A673 (cell line): ENCODE data around the gene CREB5. TPM values are rescaled to one million over a fixed set of nuclear protein-coding genes. Genes with fewer than 3 reads are reported as not detected.

Experiments used
- BruUV-seq: library from RNA; stranded (reverse); fragments of 400-500 nt; replicated peaks from 2 replicates; lab custom pipeline; 2021; lab: Mats Ljungman, UMichigan
- CTCF ChIA-PET: fragments of 300-600 bp; sonication (Branson Sonifier 250); formaldehyde crosslinking; loops from one replicate; lab custom pipeline; 2022; ENCODE audit warnings: antibody characterized with exemption; lab: Charles Lee
- POLR2A ChIA-PET: fragments of 300-600 bp; sonication (Branson Sonifier 250); formaldehyde crosslinking; loops from one replicate; lab custom pipeline; 2022; ENCODE audit warnings: antibody characterized with exemption; ENCODE audit not compliant: low non-redundant PET; lab: Charles Lee
- DNase-seq: peaks from one replicate; pipeline ENCODE4 v3.0.0-alpha.2; 2015; ENCODE audit warnings: low spot score
- H3K27ac ChIP-seq: fragments of 200-600 bp; sonication (generic); 2 replicates; pipeline ENCODE4 v1.5.1; 2016; ENCODE audit warnings: mixed run types, low read depth, mild to moderate bottlenecking, mixed read lengths, antibody characterized with exemption, low read length; ENCODE audit not compliant: poor library complexity, severe bottlenecking
- H3K27me3 ChIP-seq: fragments of 200-600 bp; sonication (generic); replicated peaks from 2 replicates; pipeline ENCODE4 v1.6.1; 2017; ENCODE audit warnings: mixed run types, low read depth, mild to moderate bottlenecking, mixed read lengths, antibody characterized with exemption, low read length; ENCODE audit not compliant: insufficient read depth, poor library complexity
- H3K36me3 ChIP-seq: fragments of 200-600 bp; sonication (generic); 2 replicates; pipeline ENCODE4 v1.6.1; 2016; ENCODE audit warnings: mixed run types, mild to moderate bottlenecking, mixed read lengths, antibody characterized with exemption, low read length; ENCODE audit not compliant: insufficient read depth, poor library complexity, severe bottlenecking
- H3K4me1 ChIP-seq: fragments of 200-600 bp; sonication (generic); 2 replicates; pipeline ENCODE4 v1.6.1; 2017; ENCODE audit warnings: mixed run types, mild to moderate bottlenecking, mixed read lengths, antibody characterized with exemption, low read length; ENCODE audit not compliant: insufficient read depth, poor library complexity, severe bottlenecking
- H3K4me3 ChIP-seq: fragments of 200-600 bp; sonication (generic); 2 replicates; pipeline ENCODE4 v1.5.1; 2016; ENCODE audit warnings: low read depth, mixed run types, mild to moderate bottlenecking, mixed read lengths, low read length; ENCODE audit not compliant: poor library complexity, severe bottlenecking
- H3K9me3 ChIP-seq: fragments of 200-600 bp; sonication (generic); 2 replicates; pipeline ENCODE4 v1.6.1; 2016; ENCODE audit warnings: mixed run types, low read depth, mild to moderate bottlenecking, mixed read lengths, antibody characterized with exemption, low read length; ENCODE audit not compliant: poor library complexity, severe bottlenecking
- EZH2 ChIP-seq: fragments of 200-600 bp; sonication (generic); IDR thresholded peaks from 2 replicates; pipeline ENCODE4 v1.6.1; 2017; ENCODE audit warnings: borderline replicate concordance, low read depth, mild to moderate bottlenecking, mixed read lengths, antibody characterized with exemption, low read length; ENCODE audit not compliant: poor library complexity, severe bottlenecking
- intact Hi-C: fragments of 100-400 bp; cut with micrococcal nuclease; formaldehyde crosslinking; loops from one replicate; pipeline ENCODE4 v1.10.0; 2022; ENCODE audit not compliant: unreplicated experiment
- total RNA-seq: library from RNA; stranded (reverse); gene quantifications from 2 replicates; pipeline ENCODE4 v1.2.3, GENCODE V29; 2021
- TF ChIP-seq, protein P1 (sequence below): fragments of 300-800, 200-600 bp; sonication (generic); conservative IDR thresholded peaks from 2 replicates; pipeline ENCODE4 v1.5.1; 2017; ENCODE audit warnings: low read depth, mild to moderate bottlenecking, antibody characterized with exemption, low read length, moderate library complexity, mixed read lengths

CREB5 gene
- total RNA-seq, 1 experiment from 2014 or later: 10.3 TPM

DNA sequence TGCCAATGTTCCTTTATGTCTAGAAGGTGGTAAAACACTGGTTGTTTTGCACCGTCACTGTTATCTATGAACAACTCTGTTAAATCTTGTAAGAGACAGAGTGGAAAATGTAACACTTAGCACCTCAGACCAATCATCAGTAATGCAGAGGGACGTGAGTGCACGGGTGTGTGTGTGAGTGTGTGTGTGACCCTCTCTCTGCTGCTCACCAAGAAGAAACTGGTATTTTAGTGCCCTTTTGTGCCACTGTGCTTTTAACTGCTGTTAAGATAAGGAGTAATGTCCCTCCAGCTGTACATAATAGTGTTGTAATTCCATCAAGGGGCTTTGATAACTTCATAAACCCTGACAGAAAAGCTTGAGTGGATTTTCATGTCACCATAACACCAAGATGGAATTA lies 130.1 kb downstream of the CREB5 start:
- peaks cover 5% of the 10 kb centered on the region for H3K9me3 ChIP-seq
- no peak overlapping the region for H3K4me3 ChIP-seq
- no TSS peak for BruUV-seq
- no peaks in the 10 kb centered on the region for H3K4me1 ChIP-seq
- TF ChIP-seq, protein P1, sequence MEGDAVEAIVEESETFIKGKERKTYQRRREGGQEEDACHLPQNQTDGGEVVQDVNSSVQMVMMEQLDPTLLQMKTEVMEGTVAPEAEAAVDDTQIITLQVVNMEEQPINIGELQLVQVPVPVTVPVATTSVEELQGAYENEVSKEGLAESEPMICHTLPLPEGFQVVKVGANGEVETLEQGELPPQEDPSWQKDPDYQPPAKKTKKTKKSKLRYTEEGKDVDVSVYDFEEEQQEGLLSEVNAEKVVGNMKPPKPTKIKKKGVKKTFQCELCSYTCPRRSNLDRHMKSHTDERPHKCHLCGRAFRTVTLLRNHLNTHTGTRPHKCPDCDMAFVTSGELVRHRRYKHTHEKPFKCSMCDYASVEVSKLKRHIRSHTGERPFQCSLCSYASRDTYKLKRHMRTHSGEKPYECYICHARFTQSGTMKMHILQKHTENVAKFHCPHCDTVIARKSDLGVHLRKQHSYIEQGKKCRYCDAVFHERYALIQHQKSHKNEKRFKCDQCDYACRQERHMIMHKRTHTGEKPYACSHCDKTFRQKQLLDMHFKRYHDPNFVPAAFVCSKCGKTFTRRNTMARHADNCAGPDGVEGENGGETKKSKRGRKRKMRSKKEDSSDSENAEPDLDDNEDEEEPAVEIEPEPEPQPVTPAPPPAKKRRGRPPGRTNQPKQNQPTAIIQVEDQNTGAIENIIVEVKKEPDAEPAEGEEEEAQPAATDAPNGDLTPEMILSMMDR: no peak
- TF ChIP-seq EZH2: no peak
- no peak for DNase-seq
- no peaks in the 10 kb centered on the region for H3K36me3 ChIP-seq
- POLR2A ChIA-PET: no interaction called here
- H3K27me3 ChIP-seq: peaks cover 20% of the 10 kb centered on the region
- no peak overlapping the region for H3K27ac ChIP-seq
- intact Hi-C loops: no loop called here
- CTCF ChIA-PET: no interaction called here

DNA sequence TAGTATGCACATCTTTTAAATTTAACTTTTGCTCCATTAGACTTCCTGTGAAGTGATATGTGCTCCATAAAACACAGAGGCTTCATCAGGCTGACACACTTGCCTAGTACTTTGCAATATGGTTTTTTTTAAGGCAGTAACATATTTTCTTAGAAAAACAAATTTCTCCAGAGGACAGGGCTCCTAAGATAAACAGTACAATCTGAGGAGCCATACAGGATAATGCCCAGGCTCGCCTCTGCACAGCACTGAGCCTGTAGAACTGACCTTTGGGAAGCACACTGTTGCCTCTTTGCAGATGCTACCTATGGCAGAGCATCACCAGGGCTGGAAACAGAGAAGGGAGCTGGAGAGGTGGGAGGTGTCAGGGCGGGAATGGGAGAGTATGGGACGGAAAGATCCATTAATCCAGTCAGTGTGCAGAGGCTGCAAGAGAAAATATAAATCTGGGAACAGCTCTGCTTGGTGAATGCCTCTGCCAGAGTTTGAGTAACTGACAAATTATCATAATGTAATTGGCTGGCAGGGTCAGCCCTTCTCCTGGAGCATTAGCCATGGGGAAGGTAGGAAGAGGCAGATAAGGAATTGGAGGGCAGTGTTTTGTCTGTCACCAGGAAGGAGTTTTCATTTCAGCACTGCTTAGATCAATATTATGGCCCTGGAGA lies 132.3 kb downstream of the CREB5 start:
- ChIA-PET CTCF (no interaction called here), POLR2A (interaction anchor here (0.6 kb wide), 1 partner anchor 86 kb away, joined by 7 read pairs; no protein-coding TSS in a partner anchor)
- no peaks in the 10 kb centered on the region for H3K4me1 ChIP-seq
- intact Hi-C loops: no loop called here
- DNase-seq: no peak
- H3K9me3 ChIP-seq: peaks cover 5% of the 10 kb centered on the region
- no peak overlapping the region for H3K4me3 ChIP-seq
- H3K27ac ChIP-seq: no peak overlapping the region
- peaks cover 25% of the 10 kb centered on the region for H3K27me3 ChIP-seq
- no peaks in the 10 kb centered on the region for H3K36me3 ChIP-seq
- TF ChIP-seq, protein P1: no peak
- TF ChIP-seq EZH2: no peak
- BruUV-seq: no TSS peak

DNA sequence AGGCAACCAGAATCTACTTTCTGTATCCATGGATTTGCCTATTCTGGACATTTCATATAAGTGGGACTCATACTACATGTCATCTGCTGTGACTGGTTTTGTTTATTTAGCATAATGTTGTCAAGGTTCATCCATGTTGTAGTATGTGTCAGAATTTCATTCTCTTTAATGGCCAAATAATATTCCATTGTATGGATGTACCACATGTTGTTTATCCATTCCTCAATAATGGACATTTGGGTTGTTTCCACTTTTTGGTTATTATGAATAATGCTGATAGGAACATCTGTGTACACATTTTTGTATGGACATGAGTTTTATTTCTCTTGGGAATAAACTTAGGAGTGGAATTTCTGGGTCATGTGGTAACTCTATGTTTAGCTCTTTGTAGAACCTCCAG lies 133.7 kb downstream of the CREB5 start:
- intact Hi-C loops: no loop called here
- POLR2A ChIA-PET: no interaction called here
- BruUV-seq: no TSS peak
- no peaks in the 10 kb centered on the region for H3K36me3 ChIP-seq
- no peaks in the 10 kb centered on the region for H3K4me1 ChIP-seq
- H3K27me3 ChIP-seq: peaks cover 34% of the 10 kb centered on the region
- CTCF ChIA-PET: no interaction called here
- DNase-seq: no peak
- peaks cover 5% of the 10 kb centered on the region for H3K9me3 ChIP-seq
- TF ChIP-seq, protein P1: no peak
- no peak for TF ChIP-seq EZH2
- no peak overlapping the region for H3K27ac ChIP-seq
- H3K4me3 ChIP-seq: no peak overlapping the region
